LNCAP (cell line): ENCODE results near the gene DPEP3.

Experiments used
- CTCF ChIP-seq: fragments of 450-650 bp; IDR thresholded peaks from 2 replicates; pipeline ENCODE4 v1.5.1; 2017; ENCODE audit warnings: mild to moderate bottlenecking

The DPEP3 gene

GRCh38 chr16:67979955-67980678 is at the start of gene DPEP3:
Gene DPEP3, minus strand, starts transcription at chr16:67980499. Its CDS starts 119 bp downstream, at chr16:67980380.
- TF ChIP-seq CTCF: no peak

- no peak for TF ChIP-seq CTCF
Measured at GRCh38 chr16:68028996-68029395, 48.7 kb upstream of the DPEP3 start.

- no peak for TF ChIP-seq CTCF
Measured at GRCh38 chr16:68022728-68023537, 42.6 kb upstream of the DPEP3 start, which contains the start of the genes DDX28 and DUS2. Gene DDX28, minus strand, starts transcription at chr16:68023232. Its CDS starts 30 bp downstream, at chr16:68023202. Gene DUS2, plus strand, starts transcription at chr16:68023284. Its CDS starts 14,740 bp downstream, at chr16:68038024.

GRCh38 chr16:68022278-68022727 is 42.0 kb upstream of the DPEP3 start:
- TF ChIP-seq CTCF: no peak

GRCh38 chr16:68021490-68021889 is 41.2 kb upstream of the DPEP3 start:
- no peak for TF ChIP-seq CTCF

- no peak for TF ChIP-seq CTCF
Measured at GRCh38 chr16:68019167-68019680, 38.9 kb upstream of the DPEP3 start.

- no peak for TF ChIP-seq CTCF
Measured at GRCh38 chr16:68015681-68016080, 35.4 kb upstream of the DPEP3 start, which contains the start of gene DPEP2NB. Gene DPEP2NB, minus strand, starts transcription at chr16:68015911. Its CDS starts 141 bp downstream, at chr16:68015770.
